HepG2 (cell line): ENCODE data around the gene PPP1R9B. TPM values are rescaled to one million over a fixed set of nuclear protein-coding genes. Genes with fewer than 3 reads are reported as not detected.

Source experiments
- ESRRA ChIP-seq: sonication (generic); formaldehyde crosslinking; IDR thresholded peaks from 2 replicates; pipeline ENCODE4 v1.5.1; 2020; ENCODE audit warnings: mild to moderate bottlenecking, low read depth, missing genetic modification reagents
- FOXJ3 ChIP-seq: sonication (generic); formaldehyde crosslinking; IDR thresholded peaks from 2 replicates; pipeline ENCODE4 v1.4.0; 2020; ENCODE audit warnings: missing genetic modification reagents, mild to moderate bottlenecking, borderline replicate concordance
- GMEB2 ChIP-seq: IDR thresholded peaks from 2 replicates; pipeline ENCODE4 v1.6.1; 2016; ENCODE audit warnings: missing biosample characterization, missing genetic modification reagents, low read depth
- HMGXB4 ChIP-seq, 2 experiments: sonication (generic) in 1 of 2; formaldehyde crosslinking in 1 of 2; IDR thresholded peaks; 2 replicates each; pipeline versions ENCODE4 v1.4.0 to v1.6.1; 2018 to 2020; ENCODE audit warnings: missing genetic modification reagents in 2 of 2, borderline replicate concordance in 1 of 2, low read depth in 1 of 2, mild to moderate bottlenecking in 1 of 2, missing biosample characterization in 1 of 2
- KMT2A ChIP-seq: sonication (generic); formaldehyde crosslinking; IDR thresholded peaks from 2 replicates; pipeline ENCODE4 v1.4.0; 2020; ENCODE audit warnings: missing genetic modification reagents
- PHF21A ChIP-seq: sonication (generic); formaldehyde crosslinking; IDR thresholded peaks from 2 replicates; pipeline ENCODE4 v1.5.0; 2020; ENCODE audit warnings: mild to moderate bottlenecking, missing genetic modification reagents
- ZNF337 ChIP-seq: sonication (generic); formaldehyde crosslinking; IDR thresholded peaks from 2 replicates; pipeline ENCODE4 v1.5.1; 2020; ENCODE audit warnings: missing genetic modification reagents, low read depth, mild to moderate bottlenecking, borderline replicate concordance
- ZNF446 ChIP-seq: sonication (generic); formaldehyde crosslinking; IDR thresholded peaks from 2 replicates; pipeline ENCODE4 v1.5.0; 2020; ENCODE audit warnings: mild to moderate bottlenecking, missing genetic modification reagents
- polyA plus RNA-seq, 8 experiments: library from polyadenylated mRNA; depleted of rRNA in 3 of 8; stranded (reverse) in 7 of 8; unstranded in 1 of 8; fragments of >200 nt; fragmentation: Illumina TruSeq in 4 of 8; extraction: Trizol in 4 of 8; gene quantifications; 2 replicates each; pipeline versions ENCODE4 v1.2.1 to v1.2.3, GENCODE V29; 2011 to 2016; ENCODE audit warnings: low read depth in 4 of 8, missing spikeins in 1 of 8, mixed read lengths in 1 of 8; ENCODE audit not compliant: insufficient read depth in 1 of 8
- total RNA-seq, 5 experiments: library from RNA; depleted of rRNA; stranded (reverse); fragments of >200 nt; fragmentation: Illumina TruSeq; extraction: Trizol; gene quantifications; 2 replicates each; pipeline ENCODE4 v1.2.3, GENCODE V29; 2016; ENCODE audit warnings: low read depth in 1 of 5

The PPP1R9B gene
- total and polyA plus RNA-seq, 2 of the 13 experiments (the other 11 are each of a cell fraction or from before 2014, with no cell fraction given), result 9.4 to 15.8 TPM

- TF ChIP-seq HMGXB4 (CRISPR knock-in tag; IDR thresholded peaks at IDR 0.05; ENCODE audit: borderline replicate concordance in 1 of 2, low read depth in 1 of 2) (no peak), ZNF337 (CRISPR knock-in tag) (no peak), GMEB2 (no peak), PHF21A (CRISPR knock-in tag) (no peak), ZNF446 (no peak), KMT2A (no peak), FOXJ3 (no peak), ESRRA (CRISPR knock-in tag) (no peak)
Measured at GRCh38 chr17:50199211-50199802, 48.8 kb upstream of the PPP1R9B start (continued).
